T-helper 2 cell treated with Interferon-gamma antibody and Interleukin-4, amounts not matched to agents 100 ng/mL and 5 ng/mL, for 36 hours (primary cell): ENCODE results near the gene SHE. TPM values are rescaled to one million over a fixed set of nuclear protein-coding genes. Genes with fewer than 3 reads are reported as not detected.

Source experiments
- intact Hi-C: fragments of 100-400 bp; cut with micrococcal nuclease; formaldehyde crosslinking; loops from one replicate; pipeline ENCODE4 v1.15.1; 2023
- total RNA-seq: library from RNA; stranded (reverse); gene quantifications from 2 replicates; pipeline ENCODE4 v1.2.3, GENCODE V29; 2022

SHE gene
- total RNA-seq, 1 donor from 2014 or later, result not detected

GRCh38 chr1:154448331-154448811 is 53.8 kb downstream of the SHE start:
- intact Hi-C loops, result no loop called here

GRCh38 chr1:154446789-154447188 is 55.4 kb downstream of the SHE start:
- intact Hi-C loops, result no loop called here

GRCh38 chr1:154446292-154446691 is 55.9 kb downstream of the SHE start:
- intact Hi-C loops, result no loop called here

DNA sequence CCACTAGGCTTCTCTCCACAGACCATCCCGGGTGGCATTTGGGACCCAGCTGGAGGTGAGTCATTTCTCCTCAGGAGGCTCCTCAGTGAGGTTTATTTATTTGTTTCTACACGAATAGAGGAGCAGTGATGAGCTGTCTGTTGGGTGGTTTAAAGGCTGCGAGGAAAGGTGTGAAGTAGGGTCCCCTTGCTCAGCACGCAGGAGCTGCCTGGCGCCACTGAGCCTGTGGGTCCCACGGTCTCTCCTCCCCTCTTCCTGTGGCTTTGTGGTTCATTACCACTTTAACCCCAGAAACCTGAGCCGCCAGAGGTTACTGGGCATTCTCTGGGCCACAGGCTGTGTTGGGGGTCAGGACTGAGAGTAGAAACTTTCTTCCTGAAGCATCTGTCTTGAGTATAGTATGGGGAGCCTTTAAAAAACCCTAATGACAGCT is 57.2 kb downstream of the SHE start:
- intact Hi-C loops, result no loop called here

GRCh38 chr1:154443274-154444013 is 58.8 kb downstream of the SHE start:
- intact Hi-C loops, result no loop called here

- intact Hi-C loops, result no loop called here
Observed at GRCh38 chr1:154442006-154442740, 60.0 kb downstream of the SHE start.

- intact Hi-C loops, result no loop called here
Observed at GRCh38 chr1:154441241-154441888, 60.8 kb downstream of the SHE start.

DNA sequence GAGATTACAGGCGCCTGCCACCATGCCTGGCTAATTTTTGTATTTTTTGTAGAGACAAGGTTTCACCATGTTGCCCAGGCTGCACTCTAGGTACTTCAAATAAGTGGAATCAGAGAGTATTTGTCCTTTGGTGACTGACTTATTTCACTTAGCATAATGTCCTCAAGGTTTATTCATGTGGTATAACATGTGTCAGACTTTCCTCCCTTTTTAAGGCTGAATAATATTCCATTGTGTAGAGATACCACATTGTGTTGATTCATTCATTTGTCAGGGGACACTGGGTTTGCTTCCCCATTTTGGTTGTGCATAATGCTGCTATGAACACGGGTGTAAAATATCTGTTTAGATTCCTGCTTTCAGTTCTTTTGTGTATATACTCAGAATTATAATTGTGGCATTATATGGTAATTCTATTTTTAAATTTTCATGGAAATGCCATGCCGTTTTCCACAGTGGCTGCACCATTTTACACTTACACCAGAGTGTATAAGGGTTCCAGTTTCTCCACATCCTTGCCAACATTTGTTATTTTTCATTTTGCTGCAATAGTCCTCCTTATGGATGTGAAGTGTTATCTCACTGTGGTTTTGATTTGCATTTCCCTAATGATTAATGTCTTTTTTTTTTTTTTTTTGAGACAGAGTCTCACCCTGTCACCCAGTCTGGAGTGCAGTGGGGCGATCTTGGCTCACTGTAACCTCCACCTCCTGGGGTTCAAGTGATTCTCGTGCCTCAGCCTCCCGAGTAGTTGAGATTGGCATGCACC is 62.0 kb downstream of the SHE start:
- intact Hi-C loops, result no loop called here

- intact Hi-C loops, result no loop called here
Observed at GRCh38 chr1:154436433-154436832, 65.8 kb downstream of the SHE start.

DNA sequence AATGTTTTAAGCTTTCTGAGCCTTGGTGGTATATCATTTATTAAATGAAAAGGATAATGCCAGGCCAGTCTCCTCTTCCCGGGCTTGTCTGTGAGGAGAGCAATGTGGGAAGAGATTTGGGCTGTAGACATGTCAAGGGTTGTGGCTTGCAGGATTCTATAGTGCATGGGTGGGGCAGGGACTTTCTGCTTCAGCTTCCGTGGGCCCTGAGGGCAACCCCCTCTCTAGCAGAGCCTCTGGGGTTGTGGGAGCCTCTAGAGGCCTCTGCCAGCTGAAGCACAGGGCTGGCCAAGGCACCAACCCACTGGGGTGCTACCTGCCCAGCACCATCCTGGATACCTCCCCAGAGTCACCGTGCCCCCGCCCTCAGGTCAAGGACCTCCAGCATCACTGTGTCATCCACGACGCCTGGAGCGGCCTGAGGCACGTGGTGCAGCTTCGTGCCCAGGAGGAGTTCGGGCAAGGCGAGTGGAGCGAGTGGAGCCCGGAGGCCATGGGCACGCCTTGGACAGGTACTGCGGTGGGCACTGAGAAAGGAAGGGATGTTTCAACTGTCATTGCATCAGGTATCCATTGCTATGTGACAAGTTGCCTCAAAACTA is 66.5 kb downstream of the SHE start:
- intact Hi-C loops, result no loop called here

- intact Hi-C loops, result no loop called here
Observed at GRCh38 chr1:154434346-154435085, 67.7 kb downstream of the SHE start.

DNA sequence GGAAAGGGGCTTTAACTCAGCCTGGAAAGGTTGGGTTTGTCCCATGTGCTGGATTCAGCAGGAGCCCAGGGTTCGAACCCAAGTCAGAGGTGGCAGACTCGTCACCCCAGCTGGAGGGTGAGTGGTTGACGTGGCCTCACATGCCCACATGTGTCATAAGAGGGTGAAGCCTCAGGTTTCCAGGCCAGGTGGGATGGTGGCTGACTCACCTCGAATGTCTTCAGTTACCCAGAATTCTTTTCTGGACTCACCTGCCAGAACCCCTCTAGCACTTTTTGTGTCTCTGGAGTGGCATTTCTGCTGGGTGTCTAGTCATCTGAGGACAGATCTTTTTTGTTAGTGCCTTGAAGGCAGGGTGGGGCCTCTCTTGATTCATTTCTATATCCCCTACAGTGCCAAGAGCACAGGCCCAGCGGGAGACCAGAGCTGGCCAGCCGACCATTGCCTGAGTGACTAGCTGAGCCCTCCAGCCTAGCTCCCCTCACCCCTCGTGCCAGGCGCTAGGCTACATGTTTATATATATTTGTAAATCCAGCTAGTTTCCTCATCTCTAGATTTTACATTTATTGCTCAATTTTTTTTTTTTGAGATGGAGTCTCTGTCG is 68.9 kb downstream of the SHE start:
- intact Hi-C loops, result no loop called here

- intact Hi-C loops, result no loop called here
Observed at GRCh38 chr1:154431586-154432373, 70.4 kb downstream of the SHE start.

DNA sequence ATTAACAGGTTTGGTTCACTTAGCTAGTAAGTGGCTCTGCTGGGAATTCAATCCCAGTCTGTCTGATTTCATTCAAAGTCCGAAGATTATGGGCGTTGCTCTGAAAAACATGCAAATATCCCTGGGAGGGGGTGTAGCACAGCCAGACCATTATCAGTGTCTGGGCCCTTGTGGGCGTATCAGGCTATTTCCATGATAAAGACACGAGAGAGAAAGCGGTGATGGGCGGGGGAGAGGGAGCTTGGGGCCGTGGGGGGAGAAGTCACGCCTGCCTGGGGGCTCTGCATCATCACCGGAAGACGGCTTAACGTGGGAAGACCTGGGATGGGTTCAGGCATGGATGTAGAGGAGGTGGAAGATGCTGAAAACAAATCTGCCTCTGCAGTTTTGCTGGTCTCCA is 71.3 kb downstream of the SHE start:
- intact Hi-C loops, result no loop called here

DNA sequence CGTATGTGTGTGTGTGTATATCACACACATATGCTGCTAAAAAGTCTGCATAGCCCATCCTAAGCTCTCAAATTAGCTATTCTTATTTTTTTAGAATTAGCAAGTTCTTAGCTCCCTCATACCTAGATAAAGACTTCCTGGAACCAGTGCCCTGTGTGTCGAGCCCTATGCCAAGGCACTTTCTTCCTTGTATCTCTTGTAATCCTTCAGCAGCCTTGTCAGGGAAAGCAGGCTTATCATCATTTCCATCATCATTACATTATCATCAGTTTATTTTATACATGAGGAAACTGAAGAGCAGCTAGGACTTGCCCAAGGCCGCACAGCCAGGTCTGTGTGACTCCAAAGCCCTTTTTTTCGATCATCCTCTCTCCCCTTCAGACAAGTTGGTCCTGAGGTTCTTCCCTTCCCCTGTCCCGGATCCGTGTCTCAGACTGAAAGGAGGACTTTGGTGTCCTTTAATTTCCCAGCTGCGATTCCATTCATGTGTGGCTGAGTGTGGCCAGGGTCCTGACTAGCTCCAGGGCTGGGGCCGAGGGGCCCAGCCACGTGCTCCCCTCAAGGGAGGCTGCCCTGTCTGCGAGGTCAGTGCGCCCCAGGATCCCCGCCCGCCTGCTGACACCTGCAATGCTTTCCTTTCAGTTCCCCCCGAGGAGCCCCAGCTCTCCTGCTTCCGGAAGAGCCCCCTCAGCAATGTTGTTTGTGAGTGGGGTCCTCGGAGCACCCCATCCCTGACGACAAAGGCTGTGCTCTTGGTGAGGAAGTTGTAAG is 72.2 kb downstream of the SHE start:
- intact Hi-C loops, result no loop called here
